ENCODE measurements around the gene LARGE1. TPM values are rescaled to one million over a fixed set of nuclear protein-coding genes. Genes with fewer than 3 reads are reported as not detected.

Gene LARGE1
- polyA plus RNA-seq, 6 donors from 2014 or later, result 3.6 to 9.5 (median 5.6) TPM

GRCh38 chr22:33272871-33273270 lies 647.4 kb downstream of the LARGE1 start:
- DNase-seq (peak; percentile 50), ATAC-seq (ENCODE audit: low read depth in 2 of 2) (peak; percentile 16 to 24)
- Mint-ChIP-seq H3K27me3 (no peaks in the 10 kb centered on the region), H3K9me3 (peaks cover 0 to 4% (median 0%) of the 10 kb centered on the region in 7 donors), H3K36me3 (peaks cover 20 to 23% of the 10 kb centered on the region in 2 donors), H3K4me3 (peak overlapping the region; percentile 20 to 79 (median 68)), H3K27ac (peak overlapping the region; percentile 81 to 99 (median 91)), H3K4me1 (peaks cover 65 to 97% (median 85%) of the 10 kb centered on the region in 3 donors)

GRCh38 chr22:33272180-33272579 lies 648.1 kb downstream of the LARGE1 start:
- no peak for DNase-seq
- Mint-ChIP-seq H3K27me3 (no peaks in the 10 kb centered on the region), H3K4me1 (peaks cover 64 to 95% (median 78%) of the 10 kb centered on the region in 3 donors), H3K4me3 (peak overlapping the region in 6 of 8 donors; percentile 37 to 84 (median 68)), H3K27ac (peak overlapping the region; percentile 81 to 99 (median 92)), H3K36me3 (peaks cover 13 to 18% of the 10 kb centered on the region in 2 donors), H3K9me3 (peaks cover 0 to 2% (median 0%) of the 10 kb centered on the region in 7 donors)
- ATAC-seq (ENCODE audit: low read depth in 2 of 2), result no peak

GRCh38 chr22:33271390-33272161 lies 648.7 kb downstream of the LARGE1 start:
- peak; percentile 83 for DNase-seq
- peaks cover 8 to 13% of the 10 kb centered on the region in 2 donors for H3K36me3 Mint-ChIP-seq
- H3K27me3 Mint-ChIP-seq, result no peaks in the 10 kb centered on the region
- peaks cover 63 to 91% (median 72%) of the 10 kb centered on the region in 3 donors for H3K4me1 Mint-ChIP-seq
- peak overlapping the region; percentile 81 to 99 (median 92) for H3K27ac Mint-ChIP-seq
- H3K9me3 Mint-ChIP-seq, result peaks cover 0 to 2% (median 0%) of the 10 kb centered on the region in 7 donors
- peak; percentile 94 to 95 for ATAC-seq (ENCODE audit: low read depth in 2 of 2)
- H3K4me3 Mint-ChIP-seq, result peak overlapping the region; percentile 37 to 84 (median 68)

- H3K9me3 Mint-ChIP-seq, result no peaks in the 10 kb centered on the region
- no peaks in the 10 kb centered on the region for H3K27me3 Mint-ChIP-seq
- peak overlapping the region in 5 of 6 donors; percentile 72 to 93 (median 89) for H3K27ac Mint-ChIP-seq
- no peak for DNase-seq
- H3K4me3 Mint-ChIP-seq, result peak overlapping the region in 6 of 8 donors; percentile 2 to 73 (median 56)
- H3K36me3 Mint-ChIP-seq, result peaks cover 4 to 8% of the 10 kb centered on the region in 2 donors
- no peak for ATAC-seq (ENCODE audit: low read depth in 2 of 2)
- H3K4me1 Mint-ChIP-seq, result peaks cover 60 to 85% (median 65%) of the 10 kb centered on the region in 3 donors
Observed at GRCh38 chr22:33270596-33270995, 649.7 kb downstream of the LARGE1 start.

- H3K9me3 Mint-ChIP-seq, result peaks cover 0 to 1% (median 0%) of the 10 kb centered on the region in 7 donors
- H3K27me3 Mint-ChIP-seq, result no peaks in the 10 kb centered on the region
- H3K27ac Mint-ChIP-seq, result peak overlapping the region in 1 of 6 donors; percentile 35
- no peak for ATAC-seq (ENCODE audit: low read depth in 2 of 2)
- peaks cover 59 to 76% (median 69%) of the 10 kb centered on the region in 3 donors for H3K4me1 Mint-ChIP-seq
- no peak overlapping the region for H3K4me3 Mint-ChIP-seq
- H3K36me3 Mint-ChIP-seq, result peaks cover 0 to 14% of the 10 kb centered on the region in 2 donors
- DNase-seq, result no peak
Observed at GRCh38 chr22:33261699-33262098, 658.6 kb downstream of the LARGE1 start.

- peaks cover 66 to 84% (median 77%) of the 10 kb centered on the region in 3 donors for H3K4me1 Mint-ChIP-seq
- no peaks in the 10 kb centered on the region for H3K27me3 Mint-ChIP-seq
- ATAC-seq (ENCODE audit: low read depth in 2 of 2) (no peak), DNase-seq (no peak)
- H3K4me3 Mint-ChIP-seq, result peak overlapping the region in 4 of 8 donors; percentile 6 to 70 (median 20)
- peaks cover 0 to 14% of the 10 kb centered on the region in 2 donors for H3K36me3 Mint-ChIP-seq
- peaks cover 0 to 1% (median 0%) of the 10 kb centered on the region in 7 donors for H3K9me3 Mint-ChIP-seq
- peak overlapping the region in 4 of 6 donors; percentile 42 to 85 (median 65) for H3K27ac Mint-ChIP-seq
Observed at GRCh38 chr22:33260498-33260897, 659.8 kb downstream of the LARGE1 start.

- DNase-seq, result no peak
- Mint-ChIP-seq H3K4me1 (peaks cover 45 to 50% (median 49%) of the 10 kb centered on the region in 3 donors), H3K4me3 (peak overlapping the region in 3 of 8 donors; percentile 44 to 70 (median 48)), H3K27ac (peak overlapping the region in 1 of 6 donors; percentile 61), H3K27me3 (peaks cover 0 to 12% (median 0%) of the 10 kb centered on the region in 3 donors), H3K36me3 (peaks cover 0 to 14% of the 10 kb centered on the region in 2 donors), H3K9me3 (peaks cover 0 to 4% (median 0%) of the 10 kb centered on the region in 7 donors)
- ATAC-seq (ENCODE audit: low read depth in 2 of 2), result peak; percentile 41 to 55
Observed at GRCh38 chr22:33255791-33256190, 664.5 kb downstream of the LARGE1 start.

- no peak for DNase-seq
- no peak for ATAC-seq (ENCODE audit: low read depth in 2 of 2)
- Mint-ChIP-seq H3K27me3 (peaks cover 0 to 17% (median 0%) of the 10 kb centered on the region in 3 donors), H3K36me3 (no peaks in the 10 kb centered on the region), H3K4me1 (peaks cover 3 to 9% (median 9%) of the 10 kb centered on the region in 3 donors), H3K9me3 (peaks cover 0 to 11% (median 5%) of the 10 kb centered on the region in 7 donors), H3K4me3 (no peak overlapping the region), H3K27ac (peak overlapping the region in 1 of 6 donors; percentile 38)
Observed at GRCh38 chr22:33248948-33249347, 671.3 kb downstream of the LARGE1 start.

GRCh38 chr22:33247758-33248157 lies 672.5 kb downstream of the LARGE1 start:
- H3K27ac Mint-ChIP-seq, result peak overlapping the region in 2 of 6 donors; percentile 22 to 49

GRCh38 chr22:33242078-33242477 lies 678.2 kb downstream of the LARGE1 start:
- DNase-seq (no peak), ATAC-seq (ENCODE audit: low read depth in 2 of 2) (no peak)
- peaks cover 16 to 19% (median 16%) of the 10 kb centered on the region in 3 donors for H3K4me1 Mint-ChIP-seq
- H3K27ac Mint-ChIP-seq, result no peak overlapping the region
- H3K9me3 Mint-ChIP-seq, result peaks cover 0 to 12% (median 6%) of the 10 kb centered on the region in 7 donors
- H3K36me3 Mint-ChIP-seq, result peaks cover 0 to 8% of the 10 kb centered on the region in 2 donors
- H3K27me3 Mint-ChIP-seq, result no peaks in the 10 kb centered on the region
- no peak overlapping the region for H3K4me3 Mint-ChIP-seq

More at GRCh38 chr22:33247758-33248157, 672.5 kb downstream of the LARGE1 start:
- peaks cover 3 to 14% (median 8%) of the 10 kb centered on the region in 3 donors for H3K4me1 Mint-ChIP-seq
- no peak overlapping the region for H3K4me3 Mint-ChIP-seq
- H3K36me3 Mint-ChIP-seq, result no peaks in the 10 kb centered on the region
- peaks cover 0 to 15% (median 0%) of the 10 kb centered on the region in 3 donors for H3K27me3 Mint-ChIP-seq
- H3K9me3 Mint-ChIP-seq, result peaks cover 0 to 11% (median 5%) of the 10 kb centered on the region in 7 donors
- ATAC-seq (ENCODE audit: low read depth in 2 of 2) (no peak), DNase-seq (no peak)

- ATAC-seq (ENCODE audit: low read depth in 2 of 2) (no peak), DNase-seq (no peak)
- Mint-ChIP-seq H3K4me3 (no peak overlapping the region), H3K27me3 (no peaks in the 10 kb centered on the region), H3K36me3 (peaks cover 0 to 8% of the 10 kb centered on the region in 2 donors), H3K9me3 (peaks cover 0 to 12% (median 6%) of the 10 kb centered on the region in 7 donors), H3K4me1 (peaks cover 27 to 30% (median 27%) of the 10 kb centered on the region in 3 donors), H3K27ac (peak overlapping the region in 2 of 6 donors; percentile 2 to 59)
Observed at GRCh38 chr22:33240888-33241475, 679.3 kb downstream of the LARGE1 start.

GRCh38 chr22:33232071-33232470 lies 688.2 kb downstream of the LARGE1 start:
- Mint-ChIP-seq H3K27ac (no peak overlapping the region), H3K9me3 (peaks cover 14 to 61% (median 33%) of the 10 kb centered on the region in 7 donors), H3K36me3 (peaks cover 5 to 42% of the 10 kb centered on the region in 2 donors), H3K4me3 (no peak overlapping the region), H3K27me3 (no peaks in the 10 kb centered on the region), H3K4me1 (peaks cover 14 to 22% (median 15%) of the 10 kb centered on the region in 3 donors)
- ATAC-seq (ENCODE audit: low read depth in 2 of 2) (no peak), DNase-seq (no peak)

- ATAC-seq (ENCODE audit: low read depth in 2 of 2) (no peak), DNase-seq (no peak)
- Mint-ChIP-seq H3K27ac (no peak overlapping the region), H3K4me1 (peaks cover 0 to 10% (median 7%) of the 10 kb centered on the region in 3 donors), H3K9me3 (peaks cover 14 to 55% (median 31%) of the 10 kb centered on the region in 7 donors), H3K27me3 (no peaks in the 10 kb centered on the region), H3K36me3 (peaks cover 5 to 35% of the 10 kb centered on the region in 2 donors), H3K4me3 (no peak overlapping the region)
Observed at GRCh38 chr22:33227791-33228190, 692.5 kb downstream of the LARGE1 start.
